ENCODE data around the gene B4GALNT3. TPM values are rescaled to one million over a fixed set of nuclear protein-coding genes. Genes with fewer than 3 reads are reported as not detected.

B4GALNT3 gene
- total RNA-seq, 1 experiment from 2014 or later: 2.3 TPM

DNA sequence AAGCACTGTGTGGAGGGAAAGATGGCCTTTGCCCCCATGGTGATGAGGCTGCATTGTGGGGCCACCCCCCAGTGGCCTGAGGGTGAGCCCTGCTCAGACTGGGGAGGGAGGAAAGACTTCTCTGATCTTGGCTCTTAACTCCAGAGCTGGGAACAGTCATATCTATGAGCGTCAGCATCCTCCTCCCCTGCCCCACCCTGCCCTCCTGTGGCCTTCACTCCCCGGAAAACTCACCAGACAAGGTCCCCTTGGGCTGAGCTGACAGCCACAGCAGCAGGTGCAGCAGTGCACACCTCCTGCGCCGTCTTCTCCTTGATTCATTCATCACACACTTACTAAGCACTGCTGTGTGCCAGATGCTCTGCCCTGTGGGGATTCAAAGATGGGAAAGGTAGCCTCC is 98.8 kb downstream of the B4GALNT3 start:
- intact Hi-C loops (cut with micrococcal nuclease; ENCODE audit: unreplicated experiment): no loop called here
- Histone ChIP-seq H3K9me3 (ENCODE audit: control insufficient read depth, insufficient read depth, low read depth, low read length) (no peaks in the 10 kb centered on the region), H3K4me1 (ENCODE audit: control insufficient read depth, insufficient read depth, low read length) (no peaks in the 10 kb centered on the region), H3K36me3 (ENCODE audit: control insufficient read depth, insufficient read depth, low read length) (no peaks in the 10 kb centered on the region), H3K27ac (ENCODE audit: low read length) (no peak overlapping the region), H3K27me3 (ENCODE audit: control insufficient read depth, insufficient read depth, low read length) (no peaks in the 10 kb centered on the region), H3K4me3 (ENCODE audit: low read depth in 2 of 2, low read length in 2 of 2) (no peak overlapping the region)
- no peak for ATAC-seq
- in situ Hi-C loops (cut with HindIII; ENCODE audit: low pct_unique_long_range_greater_than_20kb, low sequenced_read_pairs): no loop called here
- no TSS peak for BruUV-seq (replicated peaks)
- CTCF ChIA-PET: interaction anchor here (0.6 kb wide), 1 partner anchor 170 kb away, joined by 6 read pairs; no protein-coding TSS in a partner anchor
- POLR2A ChIA-PET: no interaction called here
- TF ChIP-seq REST (IDR thresholded peaks at IDR 0.05; ENCODE audit: insufficient read depth in 1 of 2, low read depth in 2 of 2, low read length in 1 of 2) (no peak), CTCF (IDR thresholded peaks at IDR 0.05) (no peak), TCF7L2 (IDR thresholded peaks at IDR 0.05; ENCODE audit: low read depth, low read length) (no peak), SIN3A (IDR thresholded peaks at IDR 0.05; ENCODE audit: borderline replicate concordance, insufficient read depth, low read depth, low read length) (no peak), POLR2AphosphoS5 (IDR thresholded peaks at IDR 0.05; ENCODE audit: low read depth, low read length) (no peak)
- DNase-seq (ENCODE audit: low read depth, low spot score): no peak

DNA sequence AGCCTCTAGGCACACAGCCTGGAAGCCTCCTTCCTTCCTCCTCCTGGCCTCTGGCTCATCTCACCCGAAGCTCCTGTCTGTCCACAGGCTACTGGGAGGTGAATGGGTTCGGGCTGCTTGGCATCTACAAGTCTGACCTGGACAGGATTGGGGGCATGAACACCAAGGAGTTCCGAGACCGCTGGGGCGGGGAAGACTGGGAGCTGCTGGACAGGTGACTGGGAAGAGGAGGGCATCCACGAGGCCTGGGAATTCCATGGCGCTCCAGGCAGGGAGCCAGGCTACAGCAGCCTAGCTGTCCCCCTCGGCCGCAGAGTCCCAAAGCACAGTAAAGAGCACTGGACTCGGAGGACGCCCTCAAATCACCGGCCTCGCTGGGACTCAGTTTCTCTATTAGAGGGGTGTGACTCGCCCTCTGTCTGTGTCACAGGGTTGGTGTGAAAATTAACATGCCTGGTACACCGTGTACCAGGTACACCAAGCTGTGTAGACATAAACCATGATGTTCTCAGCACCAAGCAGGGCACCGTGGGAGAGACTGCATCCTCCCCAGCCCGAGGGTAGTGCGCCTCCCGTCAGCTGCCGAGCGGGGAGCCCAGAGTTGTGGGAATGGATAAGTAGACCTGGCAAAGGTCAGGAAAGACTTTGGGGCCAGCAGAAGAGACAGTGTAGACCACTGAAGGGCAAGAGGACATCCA is 99.6 kb downstream of the B4GALNT3 start:
- Histone ChIP-seq H3K27ac (ENCODE audit: low read length) (no peak overlapping the region), H3K36me3 (ENCODE audit: control insufficient read depth, insufficient read depth, low read length) (no peaks in the 10 kb centered on the region), H3K9me3 (ENCODE audit: control insufficient read depth, insufficient read depth, low read depth, low read length) (no peaks in the 10 kb centered on the region), H3K27me3 (ENCODE audit: control insufficient read depth, insufficient read depth, low read length) (no peaks in the 10 kb centered on the region), H3K4me3 (ENCODE audit: low read depth in 2 of 2, low read length in 2 of 2) (no peak overlapping the region), H3K4me1 (ENCODE audit: control insufficient read depth, insufficient read depth, low read length) (no peaks in the 10 kb centered on the region)
- ChIA-PET CTCF (interaction anchor here (0.6 kb wide), 1 partner anchor 170 kb away, joined by 6 read pairs; no protein-coding TSS in a partner anchor), POLR2A (no interaction called here)
- BruUV-seq (replicated peaks): no TSS peak
- no peak for ATAC-seq
- in situ Hi-C loops (cut with HindIII; ENCODE audit: low pct_unique_long_range_greater_than_20kb, low sequenced_read_pairs): no loop called here
- TF ChIP-seq REST (IDR thresholded peaks at IDR 0.05; ENCODE audit: insufficient read depth in 1 of 2, low read depth in 2 of 2, low read length in 1 of 2) (no peak), TCF7L2 (IDR thresholded peaks at IDR 0.05; ENCODE audit: low read depth, low read length) (no peak), SIN3A (IDR thresholded peaks at IDR 0.05; ENCODE audit: borderline replicate concordance, insufficient read depth, low read depth, low read length) (no peak), CTCF (IDR thresholded peaks at IDR 0.05) (no peak), POLR2AphosphoS5 (IDR thresholded peaks at IDR 0.05; ENCODE audit: low read depth, low read length) (no peak)
- intact Hi-C loops (cut with micrococcal nuclease; ENCODE audit: unreplicated experiment): no loop called here
- no peak for DNase-seq (ENCODE audit: low read depth, low spot score)
